Effector CD4-positive, alpha-beta T cell (primary cell): ENCODE data around the gene LDLRAD3.

Experiments used
- DNase-seq: peaks from one replicate; pipeline ENCODE4 v3.0.0-alpha.2; 2020

Gene LDLRAD3

DNA sequence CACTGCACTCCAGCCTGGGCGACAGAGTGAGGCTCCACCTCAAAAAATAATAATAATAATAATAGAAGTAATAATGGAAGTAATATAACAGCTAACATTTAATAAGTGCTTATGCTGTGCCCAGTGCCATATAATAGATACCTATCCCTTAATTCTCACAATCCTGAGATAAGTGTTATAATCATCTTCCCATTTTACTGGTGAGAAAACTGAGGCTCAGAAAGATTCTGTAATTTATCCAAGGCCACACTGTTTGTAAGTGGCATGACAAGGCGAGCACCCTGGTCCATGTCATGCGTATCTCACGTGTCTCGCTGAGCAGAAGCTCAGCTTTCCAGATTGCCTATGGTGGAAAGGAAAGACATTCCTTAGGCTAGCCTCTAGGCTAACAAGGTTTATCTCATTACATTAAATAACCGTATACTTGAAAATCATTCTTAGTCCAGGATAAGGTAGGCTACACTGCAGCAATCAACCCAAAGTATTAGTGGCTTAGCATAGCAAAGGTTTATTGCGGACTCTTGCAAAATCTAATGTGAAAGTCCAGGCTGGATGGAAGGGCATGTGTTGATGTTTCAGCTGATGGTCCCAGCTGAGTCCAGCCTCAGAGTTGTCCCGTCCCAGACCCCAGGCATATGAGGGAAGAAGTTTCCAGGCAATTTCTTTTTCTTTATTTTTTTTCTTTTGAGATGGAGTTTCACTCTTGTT lies 15.0 kb upstream of the LDLRAD3 start:
- no peak for DNase-seq

DNA sequence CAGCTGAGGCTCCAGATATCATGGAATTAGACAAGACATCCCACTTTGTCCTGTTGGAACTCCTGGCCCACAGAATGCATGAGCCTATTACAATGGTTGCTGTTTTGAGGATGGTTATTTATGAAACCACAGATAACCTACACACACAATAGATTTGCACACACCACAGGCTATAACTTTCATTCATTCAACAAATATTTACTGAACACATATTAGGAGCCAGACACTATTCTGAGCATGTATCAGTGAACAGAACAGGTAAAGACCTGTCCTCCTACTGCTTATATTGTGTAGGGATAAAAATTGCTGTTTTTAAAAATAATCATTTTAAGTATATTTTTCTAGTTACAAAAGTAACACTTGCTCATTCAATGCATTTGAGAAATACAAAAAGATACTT lies 13.4 kb upstream of the LDLRAD3 start:
- no peak for DNase-seq

DNA sequence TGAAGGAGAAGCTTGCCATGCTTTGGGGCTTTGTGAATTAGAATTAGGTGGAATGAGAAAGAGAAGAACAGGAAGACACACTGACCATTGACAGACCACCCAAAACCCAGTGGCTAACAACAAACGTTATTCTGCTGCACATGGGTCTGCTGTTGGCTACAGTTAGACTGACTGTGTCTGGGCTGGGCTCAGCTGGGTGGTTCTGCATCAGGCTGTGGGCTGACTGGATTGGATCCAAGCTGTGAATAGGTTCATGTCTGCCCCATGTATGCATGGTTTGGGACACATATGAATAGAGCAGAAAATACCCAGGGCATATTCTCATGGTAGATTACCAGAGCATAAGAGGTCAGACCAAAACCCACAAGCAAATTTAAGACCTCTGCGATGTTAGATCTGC lies 11.7 kb upstream of the LDLRAD3 start:
- no peak for DNase-seq

DNA sequence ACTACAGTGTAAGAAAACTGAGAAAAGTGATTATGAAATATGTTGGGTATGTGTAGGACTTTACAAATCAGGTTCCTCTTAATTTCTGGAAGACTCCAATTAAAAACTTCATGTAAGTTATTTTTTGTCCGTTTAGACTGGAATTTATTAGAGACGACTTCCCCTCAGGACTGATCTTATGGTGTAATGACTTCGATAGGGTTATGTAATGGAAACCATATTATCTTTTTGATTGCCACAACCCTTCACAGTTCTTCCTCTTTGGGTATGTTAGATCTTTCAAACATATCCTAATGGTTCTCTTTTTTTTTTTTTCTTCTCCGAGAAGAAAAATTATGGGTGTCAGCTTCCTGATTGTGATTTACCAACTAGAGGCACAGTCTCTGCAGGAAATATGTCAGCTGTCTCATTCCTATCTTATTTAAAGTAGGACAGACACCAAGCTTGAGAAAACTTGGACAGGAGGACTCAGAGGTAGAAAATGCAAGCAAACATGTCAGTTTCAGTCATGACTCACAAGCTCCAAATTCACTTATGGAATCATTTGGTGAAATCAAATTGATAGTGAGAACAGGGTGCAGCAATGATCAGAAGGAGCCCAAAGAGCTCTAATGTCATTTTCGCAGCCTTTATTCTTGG lies 11.1 kb upstream of the LDLRAD3 start:
- DNase-seq, result no peak

DNA sequence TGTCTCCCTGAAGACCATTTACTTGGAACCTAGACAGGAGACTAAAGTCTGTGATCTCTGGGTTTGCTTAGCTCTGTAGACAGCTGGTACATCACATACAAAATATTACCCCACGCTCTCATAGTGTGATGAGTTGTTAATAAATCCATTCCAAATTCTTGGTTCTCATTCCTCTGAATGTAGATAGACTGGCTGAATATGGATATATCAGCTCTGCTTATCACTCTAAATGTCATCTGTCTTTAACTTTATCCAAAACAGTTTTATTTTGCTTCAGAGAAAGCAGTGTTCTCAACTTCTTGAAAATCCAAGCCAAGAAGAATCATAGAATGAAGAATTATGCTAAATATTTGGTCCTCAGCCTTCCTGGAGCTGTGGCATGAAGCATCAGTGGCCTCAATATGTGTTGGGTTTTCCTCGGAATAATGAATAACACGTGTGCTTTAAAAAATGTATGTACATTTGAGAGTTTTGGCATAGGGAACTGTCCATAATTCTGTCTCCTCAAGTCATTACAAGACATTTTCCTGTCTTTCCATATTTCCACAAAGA lies 10.5 kb upstream of the LDLRAD3 start:
- no peak for DNase-seq

DNA sequence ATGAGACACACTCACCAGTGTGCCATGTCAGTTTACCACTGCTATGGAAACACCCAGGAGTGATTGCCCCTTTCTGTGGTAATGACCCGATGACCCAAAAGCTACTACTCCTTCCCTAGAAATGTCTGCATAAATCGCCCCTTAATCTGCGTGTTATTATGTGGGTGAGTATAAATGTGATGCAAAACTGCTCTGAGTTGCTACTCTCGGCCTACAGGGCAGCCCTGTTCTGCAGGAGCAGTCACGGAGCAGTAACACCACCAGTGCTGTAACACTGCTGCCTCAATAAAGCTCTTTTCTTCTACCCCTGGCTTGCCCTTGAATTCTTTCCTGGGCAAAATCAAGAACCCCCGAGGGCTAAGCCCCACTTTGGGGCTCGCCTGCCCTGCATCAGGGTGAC lies 9.6 kb upstream of the LDLRAD3 start:
- DNase-seq, result no peak

DNA sequence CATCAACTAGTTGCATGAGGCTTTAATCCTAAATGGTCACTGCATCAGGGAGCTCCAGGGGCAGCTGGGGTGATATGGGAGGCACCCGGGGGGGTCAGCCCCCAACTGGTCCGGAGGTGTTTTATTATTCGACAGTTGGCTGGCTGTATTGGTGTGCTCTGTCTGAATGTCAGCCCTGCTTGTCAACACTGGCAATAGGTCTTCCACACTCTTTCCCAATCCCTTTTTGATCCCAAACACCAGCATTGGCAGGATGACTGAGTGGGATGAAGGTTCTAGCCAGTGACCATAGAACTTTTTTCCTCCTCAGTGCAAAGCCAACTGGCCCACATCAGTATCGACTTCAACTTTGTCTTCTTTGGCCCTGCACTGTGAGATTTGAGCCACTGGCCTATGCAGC lies 8.9 kb upstream of the LDLRAD3 start:
- DNase-seq, result no peak

DNA sequence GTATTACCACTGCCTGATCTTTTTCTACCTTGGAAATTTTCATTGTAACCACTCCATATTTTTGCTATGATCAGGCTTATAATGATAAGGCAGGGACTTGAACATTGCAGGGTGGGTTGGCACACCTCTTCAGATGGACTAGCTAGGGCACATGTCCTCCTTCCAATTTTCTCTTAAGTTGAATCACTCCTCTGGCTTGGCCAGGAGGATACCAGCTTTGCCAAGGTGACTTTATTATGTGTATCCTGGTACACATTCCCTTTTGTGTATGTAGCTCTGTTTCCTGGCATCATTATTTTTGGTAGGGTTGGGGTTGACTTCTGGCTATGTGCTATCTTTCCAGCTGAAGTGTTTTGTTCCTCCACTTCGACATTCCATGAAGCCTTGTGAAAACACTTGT lies 8.5 kb upstream of the LDLRAD3 start:
- DNase-seq, result no peak

DNA sequence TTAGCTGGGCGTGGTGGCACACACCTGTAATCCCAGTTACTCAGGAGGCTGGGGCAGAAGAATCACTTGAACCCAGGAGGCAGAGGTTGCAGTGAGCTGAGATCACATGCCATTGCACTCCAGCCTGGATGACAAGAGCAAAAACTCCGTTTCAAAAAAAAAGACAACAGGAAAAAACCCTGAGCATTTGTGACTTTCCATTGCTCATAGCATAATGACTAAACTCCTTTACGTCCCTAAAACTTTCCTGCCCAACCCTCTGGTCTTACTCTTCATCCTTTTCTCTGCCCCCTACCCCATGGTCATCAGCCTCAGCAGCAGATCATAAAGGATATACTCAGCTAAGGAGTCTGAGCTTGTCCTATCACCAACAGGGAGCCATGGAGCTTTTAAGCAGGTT lies 6.8 kb upstream of the LDLRAD3 start:
- DNase-seq, result no peak

DNA sequence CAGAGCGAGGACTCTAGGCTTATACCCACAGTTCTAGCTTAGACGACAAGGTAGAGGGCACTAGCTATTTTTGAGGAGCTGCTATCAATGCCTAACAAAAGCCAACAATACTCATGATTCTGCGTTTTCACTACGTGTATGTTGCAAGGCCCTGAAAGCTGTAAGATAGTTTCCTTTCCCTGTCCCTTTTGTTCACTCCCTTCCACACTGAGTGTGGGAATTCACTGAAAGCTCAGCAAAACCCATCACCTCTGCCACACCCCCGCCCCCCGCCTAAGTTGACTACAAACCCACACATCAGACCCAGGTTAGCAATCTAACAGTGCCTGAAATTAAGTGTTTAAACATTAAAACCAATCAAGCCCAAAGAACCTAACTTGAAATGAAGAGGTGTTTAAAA lies 6.2 kb upstream of the LDLRAD3 start:
- DNase-seq, result no peak

DNA sequence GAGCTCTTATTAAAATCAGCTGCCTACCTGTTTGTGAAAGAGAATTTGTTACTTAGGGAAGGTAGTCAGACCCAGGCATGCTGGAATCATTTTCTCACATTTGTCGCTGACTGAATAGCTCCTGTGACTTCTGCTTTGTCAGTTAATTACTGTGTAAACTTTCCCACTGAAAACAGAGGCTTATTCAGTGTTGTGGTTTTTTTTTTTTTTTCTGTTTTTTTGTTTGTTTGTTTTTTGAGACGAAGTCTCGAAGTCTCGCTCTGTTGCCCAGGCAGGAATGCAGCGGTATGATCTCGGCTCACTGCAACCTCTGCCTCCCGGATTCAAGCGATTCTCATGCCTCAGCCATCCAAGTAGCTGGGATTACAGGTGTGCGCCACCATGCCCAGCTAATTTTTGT lies 5.6 kb upstream of the LDLRAD3 start:
- DNase-seq, result no peak

DNA sequence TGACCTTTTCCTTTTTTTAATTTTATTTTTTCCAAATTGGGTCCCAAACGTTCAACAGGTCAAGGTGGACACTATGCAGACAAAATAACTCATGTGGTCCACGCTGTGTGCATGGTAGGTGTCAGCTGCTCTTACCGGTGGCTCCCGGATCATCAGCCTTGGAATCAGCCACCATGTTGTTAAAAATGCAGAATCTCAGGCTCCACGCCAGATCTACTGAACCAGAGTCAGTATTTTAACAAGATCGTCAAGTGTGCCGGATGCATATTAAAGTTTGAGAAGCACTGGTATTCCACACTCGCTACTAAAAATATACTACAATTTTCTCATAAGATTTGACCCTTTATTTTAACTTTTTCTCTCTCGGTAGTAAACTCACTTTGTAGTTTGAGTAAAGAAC lies 553 bp upstream of the LDLRAD3 start:
- no peak for DNase-seq

DNA sequence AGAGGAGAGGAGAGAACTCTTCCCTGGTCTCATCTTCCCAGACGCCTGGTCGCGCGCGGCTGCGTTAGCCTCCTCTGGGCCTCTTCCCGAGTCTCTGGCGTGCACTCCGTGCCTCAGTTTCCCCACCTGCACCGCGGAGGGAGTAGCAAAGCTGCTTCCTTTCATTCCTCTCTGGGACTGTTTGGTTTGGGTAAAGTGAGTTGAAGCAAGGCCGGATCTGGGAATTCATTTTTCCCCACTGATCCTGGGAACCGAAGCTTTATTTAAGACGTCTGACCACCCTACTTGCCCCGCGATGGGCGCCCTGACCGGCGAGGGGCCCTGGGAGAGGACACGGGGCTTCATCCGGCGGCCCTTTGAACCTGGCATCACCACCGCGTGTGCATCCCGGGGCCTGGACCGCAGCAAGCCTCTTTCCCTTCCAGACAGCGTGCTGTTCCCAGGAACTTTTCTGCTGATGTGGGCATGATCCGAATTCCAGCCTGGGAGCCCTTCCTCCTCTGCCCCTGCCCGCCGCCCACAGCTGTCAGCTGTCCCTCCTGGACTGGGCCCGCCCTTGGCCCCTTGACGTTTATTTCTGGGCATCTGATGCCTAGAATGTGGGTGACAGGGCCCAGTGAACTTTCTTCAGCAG lies 758 bp downstream of the LDLRAD3 start:
- DNase-seq, result no peak

DNA sequence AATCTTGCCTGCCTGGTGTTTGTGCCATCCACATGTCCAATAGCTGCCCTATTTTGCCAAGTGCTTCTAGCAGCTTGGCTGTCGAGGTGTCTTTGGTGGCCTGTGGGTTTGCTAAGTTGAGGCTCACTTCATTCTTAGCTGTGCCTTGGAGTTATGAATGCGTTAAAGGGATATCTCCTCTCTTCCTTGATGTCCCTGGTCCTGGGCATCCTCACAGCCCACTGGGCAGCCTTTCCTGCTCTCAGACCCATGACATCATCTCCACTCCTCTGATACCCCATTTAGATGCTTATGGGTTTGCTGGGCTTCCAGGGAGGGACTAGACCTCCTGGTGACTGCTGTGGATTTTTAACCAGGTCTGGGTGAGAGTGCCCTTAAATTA lies 1.3 kb downstream of the LDLRAD3 start:
- no peak for DNase-seq

DNA sequence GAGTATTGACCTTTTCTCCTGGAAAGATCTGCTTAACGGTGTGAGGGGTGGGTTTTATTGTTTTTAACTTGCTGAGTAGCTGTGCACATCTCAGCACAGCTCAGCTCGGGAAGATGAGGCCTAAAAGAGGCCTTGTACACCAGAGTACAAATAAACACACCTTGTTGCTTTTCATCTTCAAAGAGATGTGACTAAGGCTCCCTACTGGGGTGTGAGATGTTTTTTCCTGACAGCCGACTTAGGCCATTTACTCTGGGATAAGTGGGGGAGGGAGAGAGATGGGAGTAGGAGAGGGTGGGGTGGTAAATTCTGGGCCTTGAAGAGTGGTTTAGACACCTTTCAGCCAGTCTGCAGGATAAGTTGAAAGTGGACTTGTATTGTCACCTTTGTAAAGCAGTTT lies 2.9 kb downstream of the LDLRAD3 start:
- DNase-seq, result no peak

DNA sequence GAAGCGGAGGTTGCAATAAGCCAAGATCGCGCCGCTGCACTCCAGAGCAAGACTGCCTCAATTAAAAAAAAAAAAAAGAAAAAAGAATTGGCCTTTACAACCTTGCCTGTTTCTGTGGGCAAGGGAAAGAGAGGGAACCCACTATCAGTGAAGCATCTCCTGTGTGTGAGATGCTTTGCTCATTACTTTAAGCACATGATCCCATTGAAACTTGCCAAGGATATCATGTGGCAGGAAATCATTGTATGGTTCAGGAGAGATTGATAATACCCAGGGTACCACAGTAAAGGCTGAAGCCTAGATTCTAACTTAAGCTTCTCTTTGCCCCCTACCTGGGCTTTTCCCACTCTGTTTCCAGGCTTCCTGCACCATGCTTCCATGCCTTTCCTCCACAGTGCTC lies 3.6 kb downstream of the LDLRAD3 start:
- no peak for DNase-seq

DNA sequence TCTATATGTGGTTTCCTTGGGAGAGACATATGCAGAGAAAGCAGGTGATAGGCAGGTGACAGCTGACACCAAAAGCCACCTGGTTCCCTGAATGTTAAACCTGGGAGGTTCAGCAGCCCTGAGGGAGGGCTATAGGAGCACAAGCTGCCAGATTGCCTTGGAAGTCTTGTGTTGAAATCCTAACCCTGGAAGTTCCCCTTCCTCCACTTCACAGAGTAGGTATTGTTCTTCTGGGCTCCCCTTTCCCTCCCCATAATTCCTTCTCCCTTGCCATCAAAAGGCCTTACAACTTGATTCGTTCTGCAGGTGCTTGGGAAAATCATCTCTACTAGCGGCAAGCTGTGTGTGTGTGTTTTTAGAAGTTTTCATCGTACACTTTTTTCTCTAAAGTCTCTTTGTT lies 5.4 kb downstream of the LDLRAD3 start:
- DNase-seq, result no peak

DNA sequence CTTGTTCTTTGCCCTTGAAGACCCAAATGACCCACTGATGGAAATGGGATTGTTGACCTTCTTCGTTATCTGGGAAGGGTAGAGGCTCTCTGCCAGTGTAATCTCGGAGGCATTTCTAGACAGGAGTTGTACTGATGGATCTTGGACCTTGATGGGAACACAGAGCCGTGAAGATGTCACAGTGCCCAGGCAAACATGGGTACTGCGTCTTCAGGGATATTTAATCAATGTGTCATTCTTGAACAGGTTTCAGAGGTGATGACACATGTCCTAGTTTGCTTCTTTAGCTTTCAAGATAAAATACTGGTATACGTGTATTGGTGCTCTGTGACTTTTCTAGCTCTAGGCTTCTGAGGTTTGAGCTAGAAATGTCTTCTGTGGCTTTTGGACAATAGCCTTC lies 6.2 kb downstream of the LDLRAD3 start:
- DNase-seq, result no peak

DNA sequence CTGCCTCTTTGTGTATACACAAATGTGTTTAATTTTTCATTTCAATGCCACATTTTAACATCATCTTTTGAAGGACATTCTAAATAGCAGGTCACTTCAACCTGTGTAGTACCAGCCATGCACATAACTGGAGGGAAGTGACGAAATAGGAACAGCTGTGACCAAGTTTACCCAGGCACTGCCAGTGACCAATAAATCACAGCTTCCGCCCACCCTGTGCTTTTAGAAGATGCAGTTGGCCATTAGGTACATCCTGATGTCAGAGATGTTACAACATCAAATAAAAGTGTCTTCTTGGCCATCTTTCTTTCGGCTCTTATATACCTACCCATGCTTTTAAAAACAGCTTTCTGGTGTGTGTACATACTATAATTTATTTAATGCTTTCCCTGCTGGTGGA lies 7.8 kb downstream of the LDLRAD3 start:
- no peak for DNase-seq

DNA sequence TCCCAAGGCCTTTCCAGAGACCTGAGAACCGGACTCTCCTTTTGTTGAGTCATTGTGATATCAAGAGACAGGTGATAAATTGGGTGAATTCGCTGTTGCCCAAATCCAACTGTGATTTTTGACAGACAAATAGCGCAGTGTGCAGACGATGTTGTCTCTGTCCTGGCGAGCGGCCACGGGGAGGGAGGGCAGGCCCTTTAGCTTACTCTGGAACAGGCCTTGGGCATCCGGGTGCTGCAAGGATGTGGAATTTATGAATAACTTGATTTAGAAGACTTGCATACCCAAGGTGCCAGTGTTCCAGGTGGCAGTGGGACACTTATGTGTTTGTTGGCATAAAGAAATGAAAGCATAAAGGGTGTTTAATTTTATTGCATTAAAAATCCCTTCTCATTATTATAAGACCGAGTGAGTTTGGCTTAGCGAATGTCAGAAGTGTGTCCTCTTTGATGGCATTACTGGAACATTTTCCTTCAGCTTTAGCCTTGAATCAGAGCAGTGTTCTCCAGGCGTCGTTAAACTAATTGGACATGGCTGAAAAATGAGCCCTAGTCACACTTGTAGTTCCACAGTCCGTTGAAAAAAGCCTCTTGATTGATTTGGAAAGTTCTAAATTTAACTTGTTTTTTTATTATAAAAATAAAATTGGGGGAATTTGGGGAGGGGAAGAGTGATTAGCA lies 9.4 kb downstream of the LDLRAD3 start:
- DNase-seq, result no peak

DNA sequence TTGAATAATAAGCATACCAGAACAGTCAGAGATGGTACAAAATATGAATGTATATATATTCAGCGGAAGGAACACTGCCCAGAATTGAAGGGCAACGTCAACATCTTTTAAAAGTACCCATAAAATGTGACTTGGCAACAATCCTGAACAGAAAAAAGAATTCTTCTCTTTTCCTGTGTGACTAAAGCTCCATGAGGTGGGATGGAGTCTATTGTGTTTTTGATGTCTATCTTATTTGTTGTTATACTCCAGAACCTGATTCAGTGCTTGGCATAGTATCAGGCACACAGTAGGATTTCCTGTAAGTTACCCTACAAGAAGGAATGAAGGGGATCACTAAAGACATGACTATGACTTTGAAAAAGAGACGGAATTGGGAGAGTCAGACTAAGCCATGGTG lies 10.3 kb downstream of the LDLRAD3 start:
- no peak for DNase-seq

DNA sequence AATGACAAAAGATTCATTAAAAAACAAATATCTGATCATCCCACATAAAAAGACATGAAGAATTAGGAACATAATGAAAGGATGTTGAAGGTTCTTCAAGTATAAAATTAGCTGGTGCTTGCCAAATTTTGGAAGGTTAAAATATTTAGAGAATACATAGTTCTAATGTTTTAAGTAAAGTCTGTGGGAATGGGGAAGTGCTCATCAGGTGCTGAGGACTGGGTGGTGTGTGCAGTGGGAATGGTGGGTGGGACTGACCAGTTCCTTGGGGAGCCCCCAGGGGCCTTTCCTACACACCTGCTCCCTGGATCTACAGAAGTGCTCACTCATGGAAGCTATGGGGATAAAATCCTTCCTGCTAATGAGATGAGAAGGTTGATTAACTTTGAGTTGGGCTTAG lies 11.8 kb downstream of the LDLRAD3 start:
- no peak for DNase-seq

DNA sequence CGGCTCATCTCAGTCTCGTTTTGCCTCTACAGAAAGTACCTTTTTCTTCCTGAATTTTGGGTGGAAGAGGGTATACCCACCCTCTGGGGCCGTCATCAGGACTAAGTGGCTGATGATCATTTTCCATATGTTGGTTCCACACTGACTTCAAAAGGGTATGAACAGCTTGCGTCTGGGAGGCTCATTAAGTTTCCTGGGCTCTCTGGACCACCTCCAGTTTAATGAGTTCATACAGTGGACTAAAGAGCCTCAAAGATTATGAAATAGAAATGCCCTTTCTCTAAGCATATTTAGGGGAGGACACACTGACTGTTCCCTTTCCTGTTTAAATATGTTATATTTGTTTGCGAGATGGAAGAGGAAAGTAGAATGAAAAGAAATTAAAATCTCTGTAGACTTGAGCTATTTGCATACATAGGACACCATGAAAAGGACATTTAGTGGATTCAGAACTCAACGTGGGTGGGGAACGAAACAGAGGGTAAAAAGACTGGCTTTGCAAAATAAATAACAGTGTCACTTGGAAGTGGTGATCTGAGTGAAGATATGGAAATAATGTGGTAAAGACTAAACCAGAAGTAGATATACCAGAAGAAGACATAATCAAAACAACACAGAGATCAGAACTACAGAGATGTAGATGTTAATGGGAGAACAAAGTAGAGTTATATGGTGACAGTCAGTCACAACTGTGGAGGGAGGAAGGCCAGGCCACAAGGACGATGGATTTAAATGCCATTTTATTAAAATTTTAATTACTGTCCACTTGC lies 18.7 kb downstream of the LDLRAD3 start:
- no peak for DNase-seq
